GM21381 (cell line): ENCODE results near the gene KAT8.
A peak's percentile ranks its signal among the peaks of the same experiment; 100 is the strongest.
"Not testable (repeated sequence)": the region's sequence is repeated elsewhere in the genome, so short reads cannot be mapped to it uniquely, and the experiment has no call there.

Experiments
- ATAC-seq: cut with Tn5 transposase; IDR thresholded peaks from one replicate; pipeline ENCODE4 v1.9.1; 2021; ENCODE audit warnings: mild to moderate bottlenecking, moderate library complexity; ENCODE audit not compliant: unreplicated experiment

KAT8 gene

GRCh38 chr16:31083556-31083955 lies 33.9 kb upstream of the KAT8 start:
- ATAC-seq = no peak

GRCh38 chr16:31083981-31084380 lies 33.5 kb upstream of the KAT8 start:
- no peak for ATAC-seq

- ATAC-seq = no peak
Measured at GRCh38 chr16:31084584-31085302, 32.7 kb upstream of the KAT8 start.

GRCh38 chr16:31085411-31085810 lies 32.1 kb upstream of the KAT8 start:
- ATAC-seq = no peak

- no peak for ATAC-seq
Measured at GRCh38 chr16:31085873-31086628, 31.4 kb upstream of the KAT8 start.

GRCh38 chr16:31086629-31086906 lies 30.9 kb upstream of the KAT8 start:
- no peak for ATAC-seq

GRCh38 chr16:31087481-31087880 lies 30.0 kb upstream of the KAT8 start:
- ATAC-seq = no peak

- ATAC-seq = no peak
Measured at GRCh38 chr16:31087971-31088370, 29.5 kb upstream of the KAT8 start.

GRCh38 chr16:31088459-31089183 lies 28.8 kb upstream of the KAT8 start, which contains the start of gene PRSS53:
PRSS53 (minus strand) TSS chr16:31088943; CDS start chr16:31088809, 134 bp downstream.
- ATAC-seq = no peak

- ATAC-seq = no peak
Measured at GRCh38 chr16:31089199-31089598, 28.3 kb upstream of the KAT8 start.

GRCh38 chr16:31090540-31090939 lies 26.9 kb upstream of the KAT8 start:
- ATAC-seq = no peak

- ATAC-seq = no peak
Measured at GRCh38 chr16:31092330-31092729, 25.1 kb upstream of the KAT8 start.

- no peak for ATAC-seq
Measured at GRCh38 chr16:31093132-31093703, 24.2 kb upstream of the KAT8 start.

GRCh38 chr16:31094088-31094423 lies 23.4 kb upstream of the KAT8 start:
- ATAC-seq = no peak

- peak; percentile 76 for ATAC-seq
Measured at GRCh38 chr16:31094424-31095120, 22.9 kb upstream of the KAT8 start, which contains the start of gene VKORC1. VKORC1 (minus strand) TSS chr16:31094797; CDS start chr16:31094729, 68 bp downstream.

- no peak for ATAC-seq
Measured at GRCh38 chr16:31099860-31100638, 17.4 kb upstream of the KAT8 start.

GRCh38 chr16:31100876-31101641 lies 16.4 kb upstream of the KAT8 start:
- not testable (repeated sequence) for ATAC-seq

- no peak for ATAC-seq
Measured at GRCh38 chr16:31105677-31106213, 11.7 kb upstream of the KAT8 start.
